ENCODE data around the gene TRIM29. TPM values are rescaled to one million over a fixed set of nuclear protein-coding genes. Genes with fewer than 3 reads are reported as not detected.

Gene TRIM29
- total and polyA plus RNA-seq, 2 experiments from 2014 or later = 0.28 TPM; not detected in 1

DNA sequence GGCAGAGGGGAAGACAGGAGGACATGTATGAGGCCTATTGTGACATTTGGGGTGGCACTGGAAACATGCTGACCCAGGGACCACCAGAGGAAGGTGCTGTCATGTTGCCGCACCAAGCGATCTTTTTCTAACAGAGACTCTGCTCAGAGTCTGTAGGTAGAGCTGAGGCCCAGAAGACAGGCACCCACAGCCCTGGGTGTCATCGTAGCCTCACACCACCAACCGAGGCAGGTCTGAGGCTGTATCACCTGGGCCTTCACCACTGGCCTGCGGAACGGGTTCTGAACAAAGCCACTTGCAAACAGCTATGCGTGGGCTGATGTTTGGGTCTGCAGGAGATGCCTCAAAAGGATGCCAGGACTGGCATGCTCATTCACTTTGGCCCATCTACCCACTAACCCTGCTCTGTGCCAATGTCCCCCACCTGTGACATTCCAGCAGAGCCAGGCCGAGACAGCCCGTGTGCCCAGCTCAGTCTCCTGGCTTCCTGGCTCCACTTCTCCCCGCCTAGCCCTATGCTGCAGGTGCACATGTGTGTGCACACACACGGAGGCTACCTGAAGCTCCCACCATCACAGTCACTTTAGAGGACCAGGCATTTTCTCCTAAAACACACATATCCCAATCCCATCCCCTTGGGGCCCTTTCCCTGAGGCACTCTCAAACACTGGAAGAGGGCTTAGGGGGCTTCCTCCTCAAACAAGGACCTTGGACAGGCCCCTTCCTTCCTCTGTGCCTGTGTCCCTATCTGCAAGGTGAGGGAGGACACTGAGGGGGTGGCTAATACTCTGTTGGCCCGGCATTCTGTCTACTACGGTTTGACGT lies 3.6 kb downstream of the TRIM29 start:
- H3K4me3 ChIP-seq = no peak overlapping the region
- TF ChIP-seq ZNF331 (CRISPR knock-in tag; IDR thresholded peaks at IDR 0.05; ENCODE audit: low read depth) (no peak), NANOG (IDR thresholded peaks at IDR 0.05; ENCODE audit: borderline replicate concordance) (no peak), POLR2AphosphoS5 (IDR thresholded peaks at IDR 0.05; ENCODE audit: low read depth) (no peak), ZNF114 (CRISPR knock-in tag; IDR thresholded peaks at IDR 0.05) (no peak)
- TF ChIP-seq, protein P1, sequence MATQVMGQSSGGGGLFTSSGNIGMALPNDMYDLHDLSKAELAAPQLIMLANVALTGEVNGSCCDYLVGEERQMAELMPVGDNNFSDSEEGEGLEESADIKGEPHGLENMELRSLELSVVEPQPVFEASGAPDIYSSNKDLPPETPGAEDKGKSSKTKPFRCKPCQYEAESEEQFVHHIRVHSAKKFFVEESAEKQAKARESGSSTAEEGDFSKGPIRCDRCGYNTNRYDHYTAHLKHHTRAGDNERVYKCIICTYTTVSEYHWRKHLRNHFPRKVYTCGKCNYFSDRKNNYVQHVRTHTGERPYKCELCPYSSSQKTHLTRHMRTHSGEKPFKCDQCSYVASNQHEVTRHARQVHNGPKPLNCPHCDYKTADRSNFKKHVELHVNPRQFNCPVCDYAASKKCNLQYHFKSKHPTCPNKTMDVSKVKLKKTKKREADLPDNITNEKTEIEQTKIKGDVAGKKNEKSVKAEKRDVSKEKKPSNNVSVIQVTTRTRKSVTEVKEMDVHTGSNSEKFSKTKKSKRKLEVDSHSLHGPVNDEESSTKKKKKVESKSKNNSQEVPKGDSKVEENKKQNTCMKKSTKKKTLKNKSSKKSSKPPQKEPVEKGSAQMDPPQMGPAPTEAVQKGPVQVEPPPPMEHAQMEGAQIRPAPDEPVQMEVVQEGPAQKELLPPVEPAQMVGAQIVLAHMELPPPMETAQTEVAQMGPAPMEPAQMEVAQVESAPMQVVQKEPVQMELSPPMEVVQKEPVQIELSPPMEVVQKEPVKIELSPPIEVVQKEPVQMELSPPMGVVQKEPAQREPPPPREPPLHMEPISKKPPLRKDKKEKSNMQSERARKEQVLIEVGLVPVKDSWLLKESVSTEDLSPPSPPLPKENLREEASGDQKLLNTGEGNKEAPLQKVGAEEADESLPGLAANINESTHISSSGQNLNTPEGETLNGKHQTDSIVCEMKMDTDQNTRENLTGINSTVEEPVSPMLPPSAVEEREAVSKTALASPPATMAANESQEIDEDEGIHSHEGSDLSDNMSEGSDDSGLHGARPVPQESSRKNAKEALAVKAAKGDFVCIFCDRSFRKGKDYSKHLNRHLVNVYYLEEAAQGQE (IDR thresholded peaks at IDR 0.05; ENCODE audit: unreplicated experiment) = no peak
- no peak overlapping the region for H3K27ac ChIP-seq (ENCODE audit: low read depth)
- H3K9me2 ChIP-seq (ENCODE audit: insufficient read depth) = no peaks in the 10 kb centered on the region
- Mint-ChIP-seq H3K27me3 (ENCODE audit: insufficient read depth, low read depth, poor library complexity) (peaks cover 9% of the 10 kb centered on the region), H3K36me3 (ENCODE audit: low read depth) (no peaks in the 10 kb centered on the region), H3K9me3 (no peaks in the 10 kb centered on the region), H3K4me3 (no peak overlapping the region), H3K4me1 (peaks cover 3% of the 10 kb centered on the region; the same call in 1 of the 3 replicates), H3K27ac (no peak overlapping the region; the same call in 1 of the 2 replicates)
- H4K20me1 ChIP-seq (replicated peaks; ENCODE audit: insufficient read depth) = no peaks in the 10 kb centered on the region
- DNase-seq (ENCODE audit: low spot score) (no peak), ATAC-seq (no peak)
- no peaks in the 10 kb centered on the region for H3K4me1 ChIP-seq (ENCODE audit: insufficient read depth)
- H3F3A ChIP-seq (replicated peaks; ENCODE audit: low read depth) = no peaks in the 10 kb centered on the region
- no peak overlapping the region for H2AFZ ChIP-seq
- no peaks in the 10 kb centered on the region for H3K27me3 ChIP-seq (ENCODE audit: insufficient read depth)
- no peak overlapping the region for H3K4me2 ChIP-seq
- no peaks in the 10 kb centered on the region for H3K36me3 ChIP-seq (ENCODE audit: insufficient read depth)
- no peaks in the 10 kb centered on the region for H3K79me2 ChIP-seq (replicated peaks; ENCODE audit: insufficient read depth)

DNA sequence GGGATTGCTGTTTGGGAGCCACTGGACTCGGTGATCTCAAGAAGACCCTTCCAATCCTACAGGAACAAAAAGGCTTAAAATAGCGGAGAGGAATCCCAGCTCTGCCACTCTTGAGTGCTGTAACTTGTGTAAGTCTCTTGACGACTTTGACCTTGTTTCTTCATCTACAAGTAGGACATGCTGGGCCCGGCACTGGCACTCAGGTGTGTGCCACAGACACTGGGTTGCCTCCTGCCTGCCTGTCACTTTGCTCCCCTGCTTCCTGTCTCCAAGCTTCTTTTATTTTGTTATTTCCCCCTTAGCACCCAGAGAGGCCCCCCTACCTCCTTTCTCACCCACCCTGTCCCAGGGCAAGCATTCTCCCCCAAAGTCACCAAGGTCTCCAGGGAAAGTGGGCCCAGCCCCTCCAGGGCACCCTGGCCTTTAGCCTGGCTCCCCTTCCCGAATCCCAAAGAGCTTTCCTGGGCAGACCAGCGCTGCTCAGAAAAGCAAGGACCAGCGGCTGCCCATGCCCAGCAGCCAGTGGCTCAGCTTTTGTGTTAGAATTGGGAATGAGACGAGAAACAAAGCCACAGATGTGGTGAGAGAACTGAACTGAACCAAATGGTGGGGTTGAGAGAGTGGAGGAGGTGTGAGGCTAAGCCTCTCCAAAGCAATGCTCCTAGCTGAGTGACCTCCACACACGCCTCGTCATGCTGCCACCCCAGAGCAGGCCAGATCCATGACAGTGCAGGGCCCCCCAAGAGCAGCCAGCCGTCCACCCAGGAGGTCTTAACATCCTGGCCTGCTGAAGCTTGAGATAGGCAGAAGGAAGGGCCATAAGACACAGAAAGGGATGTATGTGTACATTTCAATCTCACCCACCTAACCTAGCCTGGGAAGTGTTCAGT lies 4.5 kb downstream of the TRIM29 start:
- H3K36me3 Mint-ChIP-seq (ENCODE audit: low read depth) = no peaks in the 10 kb centered on the region
- H3K9me3 Mint-ChIP-seq = no peaks in the 10 kb centered on the region
- ATAC-seq (no peak), DNase-seq (ENCODE audit: low spot score) (no peak)
- H3K27ac ChIP-seq (ENCODE audit: low read depth) = no peak overlapping the region
- H3K27ac Mint-ChIP-seq = no peak overlapping the region; the same call in 1 of the 2 replicates
- no peak overlapping the region for H3K4me3 Mint-ChIP-seq
- no peaks in the 10 kb centered on the region for H4K20me1 ChIP-seq (replicated peaks; ENCODE audit: insufficient read depth)
- H3K27me3 Mint-ChIP-seq (ENCODE audit: insufficient read depth, low read depth, poor library complexity) = peaks cover 15% of the 10 kb centered on the region
- H3K4me2 ChIP-seq = no peak overlapping the region
- no peaks in the 10 kb centered on the region for H3K79me2 ChIP-seq (replicated peaks; ENCODE audit: insufficient read depth)
- H3K27me3 ChIP-seq (ENCODE audit: insufficient read depth) = no peaks in the 10 kb centered on the region
- no peak overlapping the region for H3K4me3 ChIP-seq
- H3K4me1 ChIP-seq (ENCODE audit: insufficient read depth) = no peaks in the 10 kb centered on the region
- no peaks in the 10 kb centered on the region for H3F3A ChIP-seq (replicated peaks; ENCODE audit: low read depth)
- H3K9me2 ChIP-seq (ENCODE audit: insufficient read depth) = no peaks in the 10 kb centered on the region
- peaks cover 3% of the 10 kb centered on the region; the same call in 1 of the 3 replicates for H3K4me1 Mint-ChIP-seq
- H3K36me3 ChIP-seq (ENCODE audit: insufficient read depth) = no peaks in the 10 kb centered on the region
- no peak overlapping the region for H2AFZ ChIP-seq
- TF ChIP-seq, protein P2, sequence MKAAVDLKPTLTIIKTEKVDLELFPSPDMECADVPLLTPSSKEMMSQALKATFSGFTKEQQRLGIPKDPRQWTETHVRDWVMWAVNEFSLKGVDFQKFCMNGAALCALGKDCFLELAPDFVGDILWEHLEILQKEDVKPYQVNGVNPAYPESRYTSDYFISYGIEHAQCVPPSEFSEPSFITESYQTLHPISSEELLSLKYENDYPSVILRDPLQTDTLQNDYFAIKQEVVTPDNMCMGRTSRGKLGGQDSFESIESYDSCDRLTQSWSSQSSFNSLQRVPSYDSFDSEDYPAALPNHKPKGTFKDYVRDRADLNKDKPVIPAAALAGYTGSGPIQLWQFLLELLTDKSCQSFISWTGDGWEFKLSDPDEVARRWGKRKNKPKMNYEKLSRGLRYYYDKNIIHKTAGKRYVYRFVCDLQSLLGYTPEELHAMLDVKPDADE (IDR thresholded peaks at IDR 0.05) = no peak
- TF ChIP-seq, protein P3, sequence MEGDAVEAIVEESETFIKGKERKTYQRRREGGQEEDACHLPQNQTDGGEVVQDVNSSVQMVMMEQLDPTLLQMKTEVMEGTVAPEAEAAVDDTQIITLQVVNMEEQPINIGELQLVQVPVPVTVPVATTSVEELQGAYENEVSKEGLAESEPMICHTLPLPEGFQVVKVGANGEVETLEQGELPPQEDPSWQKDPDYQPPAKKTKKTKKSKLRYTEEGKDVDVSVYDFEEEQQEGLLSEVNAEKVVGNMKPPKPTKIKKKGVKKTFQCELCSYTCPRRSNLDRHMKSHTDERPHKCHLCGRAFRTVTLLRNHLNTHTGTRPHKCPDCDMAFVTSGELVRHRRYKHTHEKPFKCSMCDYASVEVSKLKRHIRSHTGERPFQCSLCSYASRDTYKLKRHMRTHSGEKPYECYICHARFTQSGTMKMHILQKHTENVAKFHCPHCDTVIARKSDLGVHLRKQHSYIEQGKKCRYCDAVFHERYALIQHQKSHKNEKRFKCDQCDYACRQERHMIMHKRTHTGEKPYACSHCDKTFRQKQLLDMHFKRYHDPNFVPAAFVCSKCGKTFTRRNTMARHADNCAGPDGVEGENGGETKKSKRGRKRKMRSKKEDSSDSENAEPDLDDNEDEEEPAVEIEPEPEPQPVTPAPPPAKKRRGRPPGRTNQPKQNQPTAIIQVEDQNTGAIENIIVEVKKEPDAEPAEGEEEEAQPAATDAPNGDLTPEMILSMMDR (conservative IDR thresholded peaks at IDR 0.05; ENCODE audit: low read depth in 2 of 2) = no peak
- no peak for TF ChIP-seq EZH2phosphoT487 (IDR thresholded peaks at IDR 0.05; ENCODE audit: unreplicated experiment)
- no peak for TF ChIP-seq JUNB (IDR thresholded peaks at IDR 0.05; ENCODE audit: unreplicated experiment)
